ENCODE results near the gene SLC35F2.

DNA sequence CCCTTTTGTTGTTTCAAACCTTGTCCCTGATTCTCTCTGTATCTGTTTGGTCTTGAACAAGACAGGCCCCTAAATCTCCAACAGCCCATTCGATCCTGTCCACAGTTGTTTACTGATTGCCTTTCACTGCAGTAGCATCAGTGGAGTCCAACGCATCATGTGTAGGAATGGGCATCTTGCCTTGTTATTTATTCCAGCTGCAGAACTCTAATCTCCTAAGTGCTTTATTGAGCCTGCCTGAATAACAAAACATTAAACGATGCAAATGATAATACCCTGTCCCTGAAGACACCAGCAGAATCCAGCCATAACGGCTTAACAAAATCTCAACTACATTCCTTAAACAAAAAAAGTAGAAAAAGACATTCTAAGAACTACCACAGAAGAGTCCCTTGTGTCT is 50.1 kb downstream of the SLC35F2 start:
- TF ChIP-seq POLR2A (IDR thresholded peaks at IDR 0.05) = no peak
- TF ChIP-seq, protein P1, sequence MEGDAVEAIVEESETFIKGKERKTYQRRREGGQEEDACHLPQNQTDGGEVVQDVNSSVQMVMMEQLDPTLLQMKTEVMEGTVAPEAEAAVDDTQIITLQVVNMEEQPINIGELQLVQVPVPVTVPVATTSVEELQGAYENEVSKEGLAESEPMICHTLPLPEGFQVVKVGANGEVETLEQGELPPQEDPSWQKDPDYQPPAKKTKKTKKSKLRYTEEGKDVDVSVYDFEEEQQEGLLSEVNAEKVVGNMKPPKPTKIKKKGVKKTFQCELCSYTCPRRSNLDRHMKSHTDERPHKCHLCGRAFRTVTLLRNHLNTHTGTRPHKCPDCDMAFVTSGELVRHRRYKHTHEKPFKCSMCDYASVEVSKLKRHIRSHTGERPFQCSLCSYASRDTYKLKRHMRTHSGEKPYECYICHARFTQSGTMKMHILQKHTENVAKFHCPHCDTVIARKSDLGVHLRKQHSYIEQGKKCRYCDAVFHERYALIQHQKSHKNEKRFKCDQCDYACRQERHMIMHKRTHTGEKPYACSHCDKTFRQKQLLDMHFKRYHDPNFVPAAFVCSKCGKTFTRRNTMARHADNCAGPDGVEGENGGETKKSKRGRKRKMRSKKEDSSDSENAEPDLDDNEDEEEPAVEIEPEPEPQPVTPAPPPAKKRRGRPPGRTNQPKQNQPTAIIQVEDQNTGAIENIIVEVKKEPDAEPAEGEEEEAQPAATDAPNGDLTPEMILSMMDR (IDR thresholded peaks at IDR 0.05) = no peak
